Hematopoietic multipotent progenitor cell treated with erythropoietin and hydrocortisone succinate and interleukin-3 and kit ligand, for 6 days (in vitro differentiated cells): ENCODE data around the gene CASQ1.

ENCODE experiments used
- DNase-seq: peaks from one replicate; pipeline ENCODE4 v3.0.0-alpha.2; 2015

The CASQ1 gene

GRCh38 chr1:160168609-160169369 lies 21.6 kb upstream of the CASQ1 start:
- no peak for DNase-seq

- peak; percentile 54 for DNase-seq
Observed at GRCh38 chr1:160169553-160170399, 20.6 kb upstream of the CASQ1 start.

- no peak for DNase-seq
Observed at GRCh38 chr1:160171354-160171753, 19.0 kb upstream of the CASQ1 start.

- no peak for DNase-seq
Observed at GRCh38 chr1:160171980-160172379, 18.4 kb upstream of the CASQ1 start.

- DNase-seq, result peak; percentile 38
Observed at GRCh38 chr1:160177231-160177630, 13.1 kb upstream of the CASQ1 start.

- DNase-seq, result no peak
Observed at GRCh38 chr1:160177667-160178066, 12.7 kb upstream of the CASQ1 start.

GRCh38 chr1:160178731-160179130 lies 11.6 kb upstream of the CASQ1 start:
- no peak for DNase-seq

GRCh38 chr1:160179336-160179735 lies 11.0 kb upstream of the CASQ1 start:
- peak; percentile 41 for DNase-seq

GRCh38 chr1:160186246-160186645 lies 4.1 kb upstream of the CASQ1 start:
- DNase-seq, result no peak

GRCh38 chr1:160186729-160187128 lies 3.6 kb upstream of the CASQ1 start:
- no peak for DNase-seq

- no peak for DNase-seq
Observed at GRCh38 chr1:160187407-160187806, 3.0 kb upstream of the CASQ1 start.

- no peak for DNase-seq
Observed at GRCh38 chr1:160188341-160188740, 2.0 kb upstream of the CASQ1 start.

- no peak for DNase-seq
Observed at GRCh38 chr1:160191756-160192155, 1.4 kb downstream of the CASQ1 start.

GRCh38 chr1:160192234-160192633 lies 1.9 kb downstream of the CASQ1 start:
- DNase-seq, result no peak

- peak; percentile 92 for DNase-seq
Observed at GRCh38 chr1:160193091-160193819, 2.9 kb downstream of the CASQ1 start.

- DNase-seq, result no peak
Observed at GRCh38 chr1:160193832-160194736, 3.7 kb downstream of the CASQ1 start.

GRCh38 chr1:160194737-160195059 lies 4.3 kb downstream of the CASQ1 start:
- no peak for DNase-seq

- no peak for DNase-seq
Observed at GRCh38 chr1:160196143-160196542, 5.8 kb downstream of the CASQ1 start.

- no peak for DNase-seq
Observed at GRCh38 chr1:160197231-160197630, 6.9 kb downstream of the CASQ1 start.

GRCh38 chr1:160200786-160201185 lies 10.4 kb downstream of the CASQ1 start:
- no peak for DNase-seq

GRCh38 chr1:160204526-160205241 lies 14.3 kb downstream of the CASQ1 start:
- DNase-seq, result no peak
